Measurements from ENCODE around the gene GFRAL. TPM values are rescaled to one million over a fixed set of nuclear protein-coding genes. Genes with fewer than 3 reads are reported as not detected.

GFRAL gene
- not detected in 2 replicates for total RNA-seq
- polyA plus RNA-seq = not detected in 2 replicates
- not detected in 2 replicates for polyA plus RNA-seq (2012)
- not detected in 2 replicates for polyA minus RNA-seq (ENCODE audit: low replicate concordance)

GRCh38 chr6:55327169-55327568 lies at the start of gene GFRAL:
Gene GFRAL (plus strand): TSS chr6:55327469. CDS start chr6:55327555, 86 bp downstream.
- no peak for TF ChIP-seq EZH2 (IDR thresholded peaks at IDR 0.05; ENCODE audit: low read length, missing control alignments)
- no peak for TF ChIP-seq CTCF (conservative IDR thresholded peaks at IDR 0.05 in 1 of 2, IDR thresholded peaks at IDR 0.05 in 1 of 2; ENCODE audit: low read depth in 1 of 2, low read length in 2 of 2)
- DNase-seq (ENCODE audit: low read depth in 2 of 2) = no peak
- Histone ChIP-seq H3K27ac (ENCODE audit: insufficient read depth, low read length) (no peak within 1 kb of the TSS), H4K20me1 (ENCODE audit: control insufficient read depth, extremely low read depth, insufficient read depth, low read length) (no peaks in the 10 kb centered on the region), H2AFZ (ENCODE audit: low read length) (no peak within 1 kb of the TSS), H3K4me3 (replicated peaks in 1 of 4; ENCODE audit: control extremely low read depth in 1 of 4, insufficient read depth in 1 of 4, low read depth in 3 of 4, low read length in 4 of 4) (no peak within 1 kb of the TSS), H3K79me2 (ENCODE audit: control insufficient read depth, insufficient read depth, low read length) (no peaks in the 10 kb centered on the region), H3K9ac (ENCODE audit: insufficient read depth, low read length) (no peak within 1 kb of the TSS), H3K9me3 (ENCODE audit: control insufficient read depth, insufficient read depth, low read depth, low read length) (no peaks in the 10 kb centered on the region), H3K36me3 (ENCODE audit: control insufficient read depth, insufficient read depth, low read length) (no peaks in the 10 kb centered on the region), H3K27me3 (ENCODE audit: control insufficient read depth, insufficient read depth, low read length) (no peaks in the 10 kb centered on the region), H3K4me1 (ENCODE audit: control insufficient read depth, extremely low read depth, insufficient read depth, low read length) (no peaks in the 10 kb centered on the region), H3K4me2 (ENCODE audit: extremely low read depth, insufficient read depth, low read length) (no peak within 1 kb of the TSS)

DNA sequence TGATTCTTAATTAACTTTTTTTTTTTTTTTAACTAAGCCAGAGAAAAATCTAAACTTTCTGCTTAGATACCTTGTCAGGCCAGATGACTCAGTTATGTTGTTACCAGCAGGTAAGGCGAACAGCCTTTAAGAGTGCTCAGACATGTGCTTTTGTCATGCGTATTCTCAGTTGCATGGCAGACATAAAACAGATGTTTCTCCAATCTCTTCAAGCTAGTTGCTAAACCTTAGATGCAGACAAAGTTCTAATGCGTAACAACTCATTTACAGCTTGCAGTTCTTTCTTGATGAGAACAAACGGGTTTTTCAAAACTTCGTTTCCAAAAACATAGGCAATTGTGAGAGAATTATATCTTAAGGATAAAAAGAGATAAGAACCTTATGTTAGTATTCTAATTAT lies 49.6 kb upstream of the GFRAL start:
- H3K9me3 ChIP-seq (ENCODE audit: control insufficient read depth, insufficient read depth, low read depth, low read length) = no peaks in the 10 kb centered on the region
- TF ChIP-seq EZH2 (IDR thresholded peaks at IDR 0.05; ENCODE audit: low read length, missing control alignments) (no peak), CTCF (conservative IDR thresholded peaks at IDR 0.05 in 1 of 2, IDR thresholded peaks at IDR 0.05 in 1 of 2; ENCODE audit: low read depth in 1 of 2, low read length in 2 of 2) (no peak)
- no peaks in the 10 kb centered on the region for H3K27me3 ChIP-seq (ENCODE audit: control insufficient read depth, insufficient read depth, low read length)
- no peak overlapping the region for H3K27ac ChIP-seq (ENCODE audit: insufficient read depth, low read length)
- no peaks in the 10 kb centered on the region for H3K79me2 ChIP-seq (ENCODE audit: control insufficient read depth, insufficient read depth, low read length)
- H3K9ac ChIP-seq (ENCODE audit: insufficient read depth, low read length) = no peak overlapping the region
- H3K4me3 ChIP-seq (replicated peaks in 1 of 4; ENCODE audit: control extremely low read depth in 1 of 4, insufficient read depth in 1 of 4, low read depth in 3 of 4, low read length in 4 of 4) = no peak overlapping the region
- no peaks in the 10 kb centered on the region for H3K4me1 ChIP-seq (ENCODE audit: control insufficient read depth, extremely low read depth, insufficient read depth, low read length)
- H3K4me2 ChIP-seq (ENCODE audit: extremely low read depth, insufficient read depth, low read length) = no peak overlapping the region
- peaks cover 2% of the 10 kb centered on the region for H4K20me1 ChIP-seq (ENCODE audit: control insufficient read depth, extremely low read depth, insufficient read depth, low read length)
- H3K36me3 ChIP-seq (ENCODE audit: control insufficient read depth, insufficient read depth, low read length) = no peaks in the 10 kb centered on the region
- no peak overlapping the region for H2AFZ ChIP-seq (ENCODE audit: low read length)
- DNase-seq (ENCODE audit: low read depth in 2 of 2) = no peak

GRCh38 chr6:55281215-55281614 lies 46.1 kb upstream of the GFRAL start:
- no peak overlapping the region for H2AFZ ChIP-seq (ENCODE audit: low read length)
- H3K79me2 ChIP-seq (ENCODE audit: control insufficient read depth, insufficient read depth, low read length) = no peaks in the 10 kb centered on the region
- H3K4me3 ChIP-seq (replicated peaks in 1 of 4; ENCODE audit: control extremely low read depth in 1 of 4, insufficient read depth in 1 of 4, low read depth in 3 of 4, low read length in 4 of 4) = no peak overlapping the region
- no peak overlapping the region for H3K9ac ChIP-seq (ENCODE audit: insufficient read depth, low read length)
- no peak overlapping the region for H3K27ac ChIP-seq (ENCODE audit: insufficient read depth, low read length)
- H3K36me3 ChIP-seq (ENCODE audit: control insufficient read depth, insufficient read depth, low read length) = no peaks in the 10 kb centered on the region
- no peaks in the 10 kb centered on the region for H3K9me3 ChIP-seq (ENCODE audit: control insufficient read depth, insufficient read depth, low read depth, low read length)
- H3K4me1 ChIP-seq (ENCODE audit: control insufficient read depth, extremely low read depth, insufficient read depth, low read length) = no peaks in the 10 kb centered on the region
- no peak overlapping the region for H3K4me2 ChIP-seq (ENCODE audit: extremely low read depth, insufficient read depth, low read length)
- no peak for TF ChIP-seq EZH2 (IDR thresholded peaks at IDR 0.05; ENCODE audit: low read length, missing control alignments)
- TF ChIP-seq CTCF (conservative IDR thresholded peaks at IDR 0.05 in 1 of 2, IDR thresholded peaks at IDR 0.05 in 1 of 2; ENCODE audit: low read depth in 1 of 2, low read length in 2 of 2) = no peak
- no peaks in the 10 kb centered on the region for H3K27me3 ChIP-seq (ENCODE audit: control insufficient read depth, insufficient read depth, low read length)
- no peak for DNase-seq (ENCODE audit: low read depth in 2 of 2)
- H4K20me1 ChIP-seq (ENCODE audit: control insufficient read depth, extremely low read depth, insufficient read depth, low read length) = peaks cover 2% of the 10 kb centered on the region

Data from fibroblast of lung (primary cell).